HG03066 (cell line): ENCODE measurements around the gene SLC16A3.
"Not testable (repeated sequence)": the region's sequence is repeated elsewhere in the genome, so short reads cannot be mapped to it uniquely, and the experiment has no call there.

Experiments
- ATAC-seq: cut with Tn5 transposase; IDR thresholded peaks from one replicate; pipeline ENCODE4 v1.9.1; 2021; ENCODE audit warnings: low read depth; ENCODE audit not compliant: unreplicated experiment

The SLC16A3 gene

GRCh38 chr17:82245134-82246039 is 16.5 kb downstream of the SLC16A3 start:
- ATAC-seq, result no peak

- no peak for ATAC-seq
These were observed 17.2 kb downstream of the SLC16A3 start for GRCh38 chr17:82246040-82246364.

- ATAC-seq, result no peak
These were observed 17.7 kb downstream of the SLC16A3 start for GRCh38 chr17:82246365-82247181.

- no peak for ATAC-seq
These were observed 18.5 kb downstream of the SLC16A3 start for GRCh38 chr17:82247182-82247823.

- ATAC-seq, result no peak
These were observed 19.2 kb downstream of the SLC16A3 start for GRCh38 chr17:82247856-82248671.

- no peak for ATAC-seq
These were observed 20.2 kb downstream of the SLC16A3 start for GRCh38 chr17:82248815-82249674.

GRCh38 chr17:82249896-82250581 is 21.2 kb downstream of the SLC16A3 start:
- no peak for ATAC-seq

GRCh38 chr17:82250868-82251500 is 22.1 kb downstream of the SLC16A3 start:
- no peak for ATAC-seq

GRCh38 chr17:82252511-82253178 is 23.8 kb downstream of the SLC16A3 start:
- no peak for ATAC-seq

GRCh38 chr17:82253179-82253544 is 24.3 kb downstream of the SLC16A3 start:
- no peak for ATAC-seq

GRCh38 chr17:82254096-82254495 is 25.3 kb downstream of the SLC16A3 start:
- not testable (repeated sequence) for ATAC-seq

GRCh38 chr17:82254746-82255145 is 25.9 kb downstream of the SLC16A3 start:
- ATAC-seq, result not testable (repeated sequence)

GRCh38 chr17:82255402-82255972 is 26.6 kb downstream of the SLC16A3 start:
- no peak for ATAC-seq

- ATAC-seq, result no peak
These were observed 27.5 kb downstream of the SLC16A3 start for GRCh38 chr17:82256242-82256885.

- no peak for ATAC-seq
These were observed 28.6 kb downstream of the SLC16A3 start for GRCh38 chr17:82257473-82257872.

GRCh38 chr17:82258555-82258954 is 29.7 kb downstream of the SLC16A3 start:
- no peak for ATAC-seq
